Neuron (in vitro differentiated cells): Measurements from ENCODE around the gene NTRK1.

Experiments
- H2AFZ ChIP-seq: one replicate; pipeline ENCODE4 v1.6.1; 2013; ENCODE audit warnings: low read depth, mild to moderate bottlenecking, inconsistent platforms, low read length, moderate library complexity
- H3K27me3 ChIP-seq: one replicate; pipeline ENCODE4 v1.6.1; 2013; ENCODE audit warnings: low read length; ENCODE audit not compliant: insufficient read depth
- H3K36me3 ChIP-seq: one replicate; pipeline ENCODE4 v1.6.1; 2013; ENCODE audit warnings: low read length; ENCODE audit not compliant: insufficient read depth
- H3K4me1 ChIP-seq: one replicate; pipeline ENCODE4 v1.6.1; 2013; ENCODE audit warnings: low read length; ENCODE audit not compliant: insufficient read depth
- H3K4me3 ChIP-seq: 2 replicates; pipeline ENCODE4 v1.5.1; 2013; ENCODE audit warnings: mild to moderate bottlenecking, low read length, moderate library complexity
- H3K9me3 ChIP-seq: one replicate; pipeline ENCODE4 v1.6.1; 2013; ENCODE audit warnings: low read length

NTRK1 gene

GRCh38 chr1:156912310-156912709, 51.6 kb downstream of the NTRK1 start:
- Histone ChIP-seq H3K4me1 (no peaks in the 10 kb centered on the region), H3K36me3 (no peaks in the 10 kb centered on the region), H2AFZ (no peak overlapping the region)

GRCh38 chr1:156912861-156913808, 52.5 kb downstream of the NTRK1 start:
- H2AFZ ChIP-seq: no peak overlapping the region
- H3K27me3 ChIP-seq: no peaks in the 10 kb centered on the region
- no peaks in the 10 kb centered on the region for H3K4me1 ChIP-seq
- no peaks in the 10 kb centered on the region for H3K36me3 ChIP-seq
- H3K9me3 ChIP-seq: no peaks in the 10 kb centered on the region
- H3K4me3 ChIP-seq: no peak overlapping the region

More at GRCh38 chr1:156912310-156912709, 51.6 kb downstream of the NTRK1 start:
- Histone ChIP-seq H3K4me3 (no peak overlapping the region), H3K9me3 (no peaks in the 10 kb centered on the region), H3K27me3 (no peaks in the 10 kb centered on the region)

- Histone ChIP-seq H3K4me3 (no peak overlapping the region), H3K4me1 (no peaks in the 10 kb centered on the region), H3K27me3 (peaks cover 3% of the 10 kb centered on the region), H2AFZ (no peak overlapping the region), H3K9me3 (no peaks in the 10 kb centered on the region), H3K36me3 (no peaks in the 10 kb centered on the region)
Measured at GRCh38 chr1:156913809-156914387, 53.2 kb downstream of the NTRK1 start.

DNA sequence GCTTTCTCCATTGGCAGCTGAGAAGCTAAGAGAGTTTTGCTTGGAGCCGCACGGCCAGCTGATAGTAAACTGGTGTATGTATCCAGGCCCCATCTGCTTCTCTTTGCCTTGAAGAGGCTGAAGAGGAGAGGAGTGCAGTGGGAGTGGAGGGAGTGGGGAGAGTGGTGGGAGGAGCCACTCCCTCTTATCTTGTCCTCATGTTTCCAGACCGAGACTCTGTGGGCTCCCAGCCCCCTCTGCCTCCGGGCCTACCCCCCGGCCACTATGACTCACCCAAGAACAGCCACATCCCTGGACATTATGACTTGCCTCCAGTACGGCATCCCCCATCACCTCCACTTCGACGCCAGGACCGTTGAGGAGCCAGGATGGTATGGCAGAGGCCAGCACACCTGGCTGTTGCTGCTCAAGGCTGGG, 53.8 kb downstream of the NTRK1 start:
- Histone ChIP-seq H3K27me3 (peaks cover 7% of the 10 kb centered on the region), H3K36me3 (no peaks in the 10 kb centered on the region)

GRCh38 chr1:156920233-156921052, 59.8 kb downstream of the NTRK1 start, which contains the start of gene LRRC71:
Gene LRRC71 (plus strand): TSS chr1:156920632. CDS start chr1:156920804, 172 bp downstream.
- Histone ChIP-seq H2AFZ (peak within 1 kb of the TSS; percentile 32), H3K4me1 (no peaks in the 10 kb centered on the region), H3K4me3 (no peak within 1 kb of the TSS), H3K9me3 (peaks cover 2% of the 10 kb centered on the region), H3K36me3 (no peaks in the 10 kb centered on the region), H3K27me3 (peaks cover 65% of the 10 kb centered on the region)

More for the DNA sequence above, 53.8 kb downstream of the NTRK1 start:
- Histone ChIP-seq H3K9me3 (no peaks in the 10 kb centered on the region), H3K4me3 (no peak overlapping the region), H3K4me1 (no peaks in the 10 kb centered on the region), H2AFZ (no peak overlapping the region)

- peaks cover 2% of the 10 kb centered on the region for H3K9me3 ChIP-seq
- H2AFZ ChIP-seq: no peak overlapping the region
- no peaks in the 10 kb centered on the region for H3K4me1 ChIP-seq
- H3K27me3 ChIP-seq: peaks cover 72% of the 10 kb centered on the region
- no peaks in the 10 kb centered on the region for H3K36me3 ChIP-seq
- H3K4me3 ChIP-seq: no peak overlapping the region
Measured at GRCh38 chr1:156921053-156921529, 60.4 kb downstream of the NTRK1 start.

DNA sequence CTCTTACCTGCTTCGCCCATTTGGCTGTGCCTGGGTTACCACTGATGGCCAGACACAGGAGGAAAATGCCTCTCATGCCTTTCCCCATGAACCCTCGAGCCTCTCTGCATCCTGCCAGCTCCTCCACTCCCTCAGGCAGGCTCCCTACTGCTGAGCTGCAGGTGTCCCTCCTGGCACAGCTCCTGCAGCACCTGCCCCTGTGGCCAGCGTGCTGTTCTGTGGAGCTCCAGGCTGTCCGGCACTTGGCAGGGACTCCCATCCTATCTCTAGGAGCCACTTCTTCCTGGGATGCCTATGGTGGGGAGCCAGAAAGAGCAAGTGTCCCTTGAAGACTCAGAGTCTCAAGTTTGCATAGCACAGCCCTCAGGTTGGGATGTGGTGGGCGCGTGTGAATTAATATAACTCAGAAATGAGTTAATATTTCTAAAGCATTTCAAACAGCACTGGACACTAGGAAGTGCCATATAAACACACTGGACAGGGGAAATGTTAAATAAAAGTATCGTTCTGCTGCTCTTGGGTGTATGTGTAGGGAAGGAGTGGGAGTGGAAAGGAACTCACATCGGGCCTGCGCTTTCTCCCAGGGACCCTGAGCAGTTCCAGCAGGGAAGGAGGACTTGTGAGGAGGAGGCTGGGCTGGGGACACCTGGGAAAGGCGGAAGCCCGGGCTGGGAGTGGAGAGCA, 62.5 kb downstream of the NTRK1 start:
- Histone ChIP-seq H3K9me3 (peaks cover 2% of the 10 kb centered on the region), H3K4me3 (no peak overlapping the region), H3K36me3 (no peaks in the 10 kb centered on the region), H2AFZ (no peak overlapping the region), H3K4me1 (no peaks in the 10 kb centered on the region), H3K27me3 (peaks cover 91% of the 10 kb centered on the region)

GRCh38 chr1:156923670-156924477, 63.2 kb downstream of the NTRK1 start:
- H3K27me3 ChIP-seq: peaks cover 89% of the 10 kb centered on the region
- H2AFZ ChIP-seq: no peak overlapping the region
- peaks cover 2% of the 10 kb centered on the region for H3K9me3 ChIP-seq
- no peaks in the 10 kb centered on the region for H3K4me1 ChIP-seq
- no peaks in the 10 kb centered on the region for H3K36me3 ChIP-seq
- no peak overlapping the region for H3K4me3 ChIP-seq

DNA sequence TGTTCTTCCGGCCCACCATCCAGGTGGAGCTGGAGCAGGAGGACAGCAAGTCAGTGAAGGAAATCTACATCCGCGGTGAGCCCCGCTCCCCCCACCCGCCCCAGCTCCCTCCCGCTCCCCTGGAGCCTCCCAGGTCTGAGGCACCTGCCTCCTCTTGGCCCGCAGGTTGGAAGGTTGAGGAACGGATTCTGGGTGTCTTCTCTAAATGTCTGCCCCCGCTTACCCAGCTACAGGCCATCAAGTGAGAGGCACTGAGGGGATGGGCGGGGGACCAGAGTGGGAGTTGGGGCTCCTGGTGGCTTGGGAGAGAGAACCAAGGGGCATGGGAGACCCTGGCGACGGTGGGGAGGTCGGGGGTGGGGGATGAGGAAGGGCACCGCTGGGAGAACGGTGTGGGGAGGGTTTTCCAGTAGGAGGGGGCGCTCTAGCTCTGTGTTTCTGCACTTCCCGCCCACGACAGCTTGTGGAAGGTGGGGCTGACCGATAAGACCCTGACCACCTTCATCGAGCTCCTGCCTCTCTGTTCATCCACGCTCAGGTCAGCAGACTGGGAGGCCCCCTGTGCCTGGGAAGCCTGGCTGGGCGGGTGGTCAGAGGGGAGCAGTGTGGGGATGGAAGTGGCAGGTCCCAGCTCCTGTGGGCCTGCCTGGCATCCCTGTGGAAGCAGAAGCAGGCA, 64.0 kb downstream of the NTRK1 start:
- H3K27me3 ChIP-seq: peaks cover 87% of the 10 kb centered on the region
- H2AFZ ChIP-seq: no peak overlapping the region
- H3K4me3 ChIP-seq: no peak overlapping the region
- H3K36me3 ChIP-seq: no peaks in the 10 kb centered on the region
- H3K9me3 ChIP-seq: peaks cover 2% of the 10 kb centered on the region
- H3K4me1 ChIP-seq: no peaks in the 10 kb centered on the region

- Histone ChIP-seq H3K36me3 (no peaks in the 10 kb centered on the region), H3K4me1 (no peaks in the 10 kb centered on the region), H3K27me3 (peaks cover 80% of the 10 kb centered on the region), H3K9me3 (peaks cover 2% of the 10 kb centered on the region), H2AFZ (no peak overlapping the region), H3K4me3 (no peak overlapping the region)
Measured at GRCh38 chr1:156925154-156926010, 64.7 kb downstream of the NTRK1 start.

GRCh38 chr1:156926175-156926574, 65.5 kb downstream of the NTRK1 start:
- H3K27me3 ChIP-seq: peaks cover 72% of the 10 kb centered on the region
- peaks cover under 1% of the 10 kb centered on the region for H3K9me3 ChIP-seq
- H3K36me3 ChIP-seq: no peaks in the 10 kb centered on the region
- H2AFZ ChIP-seq: no peak overlapping the region
- H3K4me3 ChIP-seq: no peak overlapping the region
- H3K4me1 ChIP-seq: no peaks in the 10 kb centered on the region
